GM21390 (cell line): ENCODE results near the gene PROSER3.
"Not testable (repeated sequence)": the region's sequence is repeated elsewhere in the genome, so short reads cannot be mapped to it uniquely, and the experiment has no call there.

Experiments
- ATAC-seq: cut with Tn5 transposase; IDR thresholded peaks from one replicate; pipeline ENCODE4 v1.9.1; 2021; ENCODE audit not compliant: unreplicated experiment

Gene PROSER3

GRCh38 chr19:35789978-35790944, 32.3 kb downstream of the PROSER3 start:
- no peak for ATAC-seq

DNA sequence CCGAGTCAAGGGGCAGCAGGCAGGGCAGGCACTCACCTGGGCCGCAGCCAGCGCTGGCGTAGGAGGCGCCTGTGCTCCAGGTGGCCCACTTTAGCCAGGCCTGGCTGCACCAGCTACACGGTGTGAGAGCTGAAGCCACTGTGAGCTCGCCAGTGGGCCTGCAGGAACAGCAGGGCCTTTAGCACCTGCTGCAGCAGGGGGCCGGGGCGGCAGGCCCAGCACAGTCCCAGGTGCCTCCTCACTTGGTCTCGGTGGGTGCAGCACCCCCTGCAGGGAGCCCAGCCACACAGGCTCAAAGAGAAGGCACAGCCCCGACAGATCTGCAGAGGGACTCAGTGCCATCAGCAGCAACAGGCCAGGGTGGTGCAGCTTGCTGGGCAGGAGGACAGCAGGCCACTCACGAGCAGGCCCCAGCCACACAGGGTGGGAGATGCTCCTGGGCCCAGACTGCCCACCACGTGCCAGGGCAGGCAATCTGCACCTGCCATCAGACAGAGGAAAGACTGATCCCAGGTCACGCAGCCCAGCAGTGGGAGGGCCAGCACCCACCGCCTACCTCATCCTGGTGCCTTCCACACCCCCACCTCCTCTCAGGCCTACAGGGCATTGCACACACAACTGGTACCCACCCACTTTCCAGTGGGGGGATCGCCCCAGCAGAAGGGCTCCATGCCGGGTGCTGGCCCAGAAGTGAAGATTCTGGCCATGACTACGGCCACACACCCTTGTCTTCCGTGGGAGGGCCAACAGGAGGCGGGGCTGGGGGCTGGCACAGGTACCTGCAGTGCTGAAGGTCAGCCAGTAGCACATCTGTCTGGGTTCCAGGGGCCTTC, 33.2 kb downstream of the PROSER3 start:
- no peak for ATAC-seq

- no peak for ATAC-seq
Measured at GRCh38 chr19:35791814-35792279, 33.9 kb downstream of the PROSER3 start.

DNA sequence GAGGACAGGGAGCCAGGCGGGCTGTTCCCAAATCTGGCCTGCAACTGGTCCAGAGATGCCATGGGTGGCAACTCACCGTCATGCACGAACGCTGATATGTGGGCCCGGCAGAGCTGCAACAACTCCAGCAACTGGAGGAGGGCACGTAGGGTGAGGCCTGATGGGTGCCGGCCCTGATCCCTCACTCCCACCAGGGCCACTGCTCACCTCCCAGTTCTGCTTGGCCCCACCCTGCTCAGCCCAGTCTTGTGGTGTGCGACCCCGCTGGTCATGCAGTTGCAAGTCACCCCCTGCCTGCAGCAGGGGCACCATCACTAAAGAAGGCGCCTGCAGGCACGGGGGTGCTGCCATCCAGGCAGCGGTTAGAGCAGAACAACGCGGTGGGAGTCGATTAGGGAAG, 34.3 kb downstream of the PROSER3 start:
- no peak for ATAC-seq

DNA sequence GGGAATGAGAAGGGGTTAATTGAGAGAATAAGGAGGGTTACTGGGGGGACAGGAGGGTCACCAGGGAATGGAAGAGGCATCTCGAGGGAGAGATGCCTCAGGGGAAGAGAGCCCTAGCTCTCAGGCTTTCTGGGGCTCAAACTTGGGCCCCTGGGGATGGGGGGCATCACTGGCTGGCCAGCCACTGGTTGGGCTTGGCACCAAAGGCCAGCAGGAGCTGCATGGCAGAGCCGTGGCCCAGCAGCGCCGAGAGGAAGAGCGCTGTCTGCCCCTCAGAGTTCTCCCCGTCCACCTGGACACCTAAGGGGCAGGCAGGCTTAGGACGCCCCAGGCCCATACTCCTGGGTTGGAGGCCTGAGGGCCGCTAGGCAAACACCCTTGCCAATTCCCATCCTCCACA, 34.9 kb downstream of the PROSER3 start:
- ATAC-seq: no peak

DNA sequence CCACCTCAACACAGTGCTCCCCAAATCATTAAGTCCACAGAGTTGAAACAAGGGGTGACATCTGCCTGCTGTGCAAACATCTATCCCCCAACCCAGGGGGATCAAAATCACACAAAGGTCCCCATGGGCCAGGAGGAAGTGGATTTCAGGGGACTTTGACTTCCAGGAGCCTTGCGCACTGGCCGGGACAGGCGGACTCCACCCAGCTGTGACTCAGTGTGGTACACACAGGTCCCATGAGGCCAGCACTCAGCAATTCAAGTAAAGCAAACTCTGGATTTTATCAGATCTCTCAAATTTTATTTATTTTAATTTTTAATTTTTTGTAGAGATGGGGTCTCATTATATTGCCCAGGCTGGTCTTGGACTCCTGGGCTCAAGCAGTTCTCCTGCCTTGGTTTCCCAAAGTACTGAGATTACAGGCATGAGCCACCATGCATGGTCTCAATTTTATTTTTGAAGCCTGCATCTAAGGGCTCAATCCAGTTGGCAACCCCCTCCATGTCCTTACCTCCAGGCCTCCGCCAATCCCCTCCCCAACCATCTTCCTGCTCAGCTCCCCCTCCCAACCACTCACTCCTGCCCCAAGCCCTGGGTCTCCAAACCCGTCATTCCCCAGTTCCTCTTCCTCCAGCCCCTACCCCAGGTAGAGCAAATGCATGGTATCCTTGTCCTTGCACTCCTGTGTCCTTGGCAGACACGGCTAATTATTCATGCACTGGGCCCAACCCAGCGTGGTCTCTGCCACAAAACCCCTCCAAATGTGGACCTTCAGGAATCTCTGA, 35.6 kb downstream of the PROSER3 start:
- ATAC-seq: no peak

- ATAC-seq: not testable (repeated sequence)
Measured at GRCh38 chr19:35795564-35795963, 37.6 kb downstream of the PROSER3 start.

DNA sequence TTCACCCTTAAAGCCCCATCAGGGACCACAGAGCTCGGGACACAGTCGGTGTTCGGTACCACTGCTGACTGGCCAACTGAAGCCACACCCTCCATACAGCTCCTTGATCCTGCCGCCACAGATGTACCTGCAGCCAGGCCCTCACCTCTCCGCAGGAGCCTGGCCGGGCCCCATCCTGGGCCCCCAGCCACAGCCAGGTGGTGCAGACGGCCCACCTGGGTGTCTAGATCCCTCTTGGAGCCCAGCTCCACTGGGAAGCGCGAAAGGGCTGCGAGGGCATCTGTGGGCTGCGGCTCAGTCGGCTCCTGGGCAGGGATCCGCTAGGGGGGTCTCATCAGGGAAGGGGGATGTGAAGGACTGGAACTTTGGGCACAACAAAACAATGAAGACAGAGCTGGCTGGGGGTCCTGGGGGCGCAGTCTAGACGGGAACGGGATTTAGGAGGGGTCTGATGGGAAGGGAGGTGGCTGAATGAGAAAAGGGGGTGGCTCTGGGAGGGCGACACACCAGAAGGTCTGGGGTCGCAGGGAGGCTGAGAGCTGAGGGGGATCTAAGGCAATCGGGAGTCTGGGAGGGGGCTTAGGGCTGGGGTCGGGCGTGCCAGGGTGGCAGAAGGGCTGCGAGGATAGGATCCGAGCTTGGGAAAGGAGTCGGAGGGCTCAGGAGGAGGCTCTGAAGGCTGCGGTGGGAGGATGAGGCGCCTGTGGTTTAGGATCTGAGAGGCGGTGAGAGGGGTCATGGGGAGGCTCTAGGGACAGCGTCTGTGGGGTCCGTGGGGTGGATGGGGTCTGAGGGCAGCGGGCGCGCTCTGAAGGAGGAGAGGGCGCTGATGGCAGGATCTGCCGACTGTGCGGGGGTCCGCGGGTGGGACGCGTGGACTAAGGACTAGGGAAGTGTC, 38.9 kb downstream of the PROSER3 start:
- ATAC-seq: no peak

DNA sequence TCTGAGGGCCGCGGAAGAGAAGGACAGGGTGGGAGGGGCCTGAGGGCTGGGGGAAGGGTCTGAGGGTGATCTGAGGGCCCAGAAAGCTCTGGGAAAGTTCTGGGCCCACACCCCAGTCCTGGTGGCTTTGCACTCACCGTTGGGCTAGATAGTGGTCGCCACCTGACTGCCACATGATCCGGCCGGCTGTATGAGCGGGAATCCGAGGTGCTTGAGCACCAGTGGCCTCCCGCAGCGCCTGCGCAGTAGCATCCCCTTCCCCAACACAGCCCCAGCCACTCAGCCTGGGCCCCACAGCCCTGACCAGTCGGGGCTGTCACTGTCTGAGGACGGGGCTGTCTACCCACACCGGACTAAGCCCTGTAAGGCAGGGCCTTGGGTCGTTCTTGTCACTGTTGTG, 39.7 kb downstream of the PROSER3 start:
- no peak for ATAC-seq

GRCh38 chr19:35801828-35802227, 43.9 kb downstream of the PROSER3 start:
- no peak for ATAC-seq

DNA sequence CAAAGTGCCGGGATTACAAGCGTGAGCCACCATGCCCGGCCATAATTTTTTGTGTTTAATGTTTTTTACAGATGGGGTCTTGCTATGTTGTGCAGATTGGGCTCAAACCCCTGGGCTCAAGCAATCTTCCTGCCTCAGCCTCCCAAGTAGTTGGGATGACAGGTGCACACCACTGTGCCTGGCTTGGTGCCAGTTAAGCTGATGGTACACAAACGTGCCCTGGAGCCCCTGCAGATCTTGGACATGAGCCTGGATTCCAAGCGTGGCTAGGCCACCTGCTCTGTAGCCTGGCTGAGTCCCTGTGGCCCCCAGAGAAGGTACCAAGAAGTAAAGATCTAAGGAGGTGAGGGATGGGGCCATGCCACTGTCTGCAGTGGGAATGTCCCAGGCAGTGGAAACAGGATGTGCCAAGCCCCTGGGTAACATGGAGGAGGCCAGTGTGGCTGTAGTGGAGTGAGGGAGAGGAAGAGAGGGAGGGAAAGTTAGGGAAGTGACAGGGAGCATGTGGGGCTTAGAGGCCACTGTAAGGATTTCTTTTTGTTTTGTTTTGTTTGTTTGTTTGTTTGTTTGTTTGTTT, 47.6 kb downstream of the PROSER3 start:
- ATAC-seq: no peak

- no peak for ATAC-seq
Measured at GRCh38 chr19:35806597-35806996, 48.6 kb downstream of the PROSER3 start.

DNA sequence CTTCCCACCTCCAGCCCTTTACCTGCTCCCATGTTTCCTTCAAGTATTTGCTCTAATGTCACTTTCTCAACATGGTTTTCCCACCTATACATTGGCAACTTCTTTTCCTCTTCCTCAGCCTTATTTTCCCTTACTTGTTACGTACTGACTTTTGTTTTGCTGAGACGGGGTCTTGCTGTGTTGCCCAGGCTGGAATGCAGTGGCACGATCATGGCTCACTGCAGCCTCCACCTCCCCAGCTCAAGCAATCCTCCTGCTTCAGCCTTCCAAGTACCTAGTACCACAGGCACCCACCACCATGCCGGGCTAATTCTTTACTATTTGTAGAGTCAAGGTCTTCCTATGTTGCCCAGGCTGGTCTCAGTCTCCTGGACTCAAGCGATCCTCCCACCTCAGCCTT, 49.7 kb downstream of the PROSER3 start:
- no peak for ATAC-seq

- ATAC-seq: no peak
Measured at GRCh38 chr19:35811317-35812219, 53.6 kb downstream of the PROSER3 start.

DNA sequence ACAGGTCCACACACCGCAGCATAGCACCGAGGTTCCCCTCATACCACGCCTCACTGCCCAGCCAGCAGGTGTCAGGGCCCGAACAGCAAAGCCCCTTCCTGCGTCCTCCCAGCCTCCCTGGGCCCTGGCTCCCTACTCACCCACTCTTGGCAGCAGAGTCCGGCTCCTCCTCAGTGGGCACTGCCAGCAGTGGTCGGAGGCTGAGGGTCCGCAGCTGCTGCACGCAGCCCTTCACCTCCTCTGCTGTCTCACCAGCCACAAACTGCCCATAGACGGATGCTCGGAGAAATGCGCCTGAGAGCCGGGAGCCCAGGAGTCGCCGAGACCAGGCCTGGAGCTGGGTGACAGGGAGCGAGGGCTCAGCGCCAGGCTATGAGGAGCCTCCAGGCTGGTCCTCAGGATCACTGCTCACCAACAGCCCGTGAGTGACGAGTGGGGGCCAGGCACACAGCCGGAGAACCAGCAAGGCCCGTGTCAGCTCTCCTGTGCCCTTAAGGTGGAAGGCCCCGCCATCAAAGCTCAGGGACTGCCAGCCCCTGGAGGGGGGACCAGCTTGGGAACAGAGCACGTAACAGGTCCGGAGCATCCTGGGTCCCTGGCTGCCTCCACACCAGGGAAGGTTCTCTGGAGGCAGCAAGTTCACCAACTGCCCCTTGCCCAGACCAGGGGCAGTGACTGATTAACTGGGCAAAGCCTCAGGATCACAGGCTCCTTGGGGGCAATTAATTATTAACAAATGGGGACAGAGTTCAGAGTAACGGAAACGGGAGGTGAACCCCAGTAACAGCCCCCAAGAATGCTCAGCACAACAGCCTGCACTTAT, 54.5 kb downstream of the PROSER3 start, which contains the start of gene PRODH2:
Gene PRODH2 (minus strand): TSS at position 626 of the 823 bp plus-strand sequence. CDS start 40 bp downstream, at position 586.
- ATAC-seq: no peak

DNA sequence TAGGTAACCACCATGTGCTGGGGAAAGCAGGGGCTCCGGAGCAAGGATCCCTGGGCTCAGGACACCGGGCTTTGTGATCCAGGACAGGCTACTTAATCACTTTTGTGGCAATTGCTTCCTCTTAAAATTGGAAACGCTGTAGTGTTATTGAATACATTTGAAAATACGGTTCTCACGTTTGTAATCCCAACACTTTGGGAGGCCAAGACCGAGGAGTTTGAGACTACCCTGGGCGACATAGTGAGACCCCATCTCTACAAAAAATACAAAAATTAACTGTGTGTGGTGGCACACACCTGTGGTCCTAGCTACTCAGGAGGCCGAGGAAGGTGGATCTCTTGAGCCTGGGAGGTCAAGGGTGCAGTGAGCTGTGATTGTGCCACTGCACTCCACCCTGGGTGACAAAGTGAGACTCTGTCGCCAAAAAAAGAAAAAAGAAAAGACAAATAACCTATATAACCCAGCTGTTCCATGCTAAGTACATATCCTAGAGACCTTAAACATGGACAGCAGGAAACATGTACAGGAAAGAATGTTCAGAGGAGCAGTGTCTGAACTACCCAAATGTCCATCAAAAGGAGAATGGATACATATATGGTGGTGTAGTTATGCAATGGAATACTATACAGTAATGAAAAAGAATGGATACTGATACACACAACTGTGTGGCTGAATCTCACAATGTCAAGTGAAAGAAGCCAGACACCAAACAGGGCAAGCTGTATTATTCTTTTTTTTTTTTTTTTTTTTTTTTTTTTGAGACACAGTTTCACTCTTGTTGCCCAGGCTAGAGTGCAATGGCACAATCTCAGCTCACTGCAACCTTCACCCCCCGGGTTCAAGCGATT, 55.3 kb downstream of the PROSER3 start:
- ATAC-seq: no peak

GRCh38 chr19:35816262-35816661, 58.3 kb downstream of the PROSER3 start:
- no peak for ATAC-seq
